NT2/D1 (cell line): ENCODE measurements around the gene TMEM11.

ENCODE experiments used
- SUZ12 ChIP-seq: IDR thresholded peaks from 2 replicates; pipeline ENCODE4 v1.6.1; 2011; ENCODE audit not compliant: insufficient read length, insufficient read depth; ENCODE audit errors: extremely low read depth
- YY1 ChIP-seq: IDR thresholded peaks from 2 replicates; pipeline ENCODE4 v1.6.1; 2011; ENCODE audit not compliant: insufficient read length, insufficient read depth
- ZNF274 ChIP-seq: IDR thresholded peaks from 2 replicates; pipeline ENCODE4 v1.6.1; 2011; ENCODE audit warnings: mild to moderate bottlenecking, low read depth, low read length

GRCh38 chr17:21211825-21212479 is 2.0 kb downstream of the TMEM11 start:
- TF ChIP-seq ZNF274 = no peak
- TF ChIP-seq YY1 = no peak
- no peak for TF ChIP-seq SUZ12
